Effector memory CD4-positive, alpha-beta T cell (primary cell): ENCODE results near the gene SH2B2.
"Not testable (repeated sequence)": the region's sequence is repeated elsewhere in the genome, so short reads cannot be mapped to it uniquely, and the experiment has no call there.

ENCODE experiments used
- DNase-seq, 3 donors: peaks; one replicate each; pipeline ENCODE4 v3.0.0-alpha.2; 2020
- H3K27ac ChIP-seq: 2 replicates; pipeline ENCODE4 v1.7.0; 2013; ENCODE audit warnings: mild to moderate bottlenecking, low read length, moderate library complexity; ENCODE audit not compliant: insufficient read depth, poor library complexity, severe bottlenecking
- H3K27me3 ChIP-seq: replicated peaks from 2 replicates; pipeline ENCODE4 v1.7.0; 2013; ENCODE audit warnings: mild to moderate bottlenecking, low read length; ENCODE audit not compliant: insufficient read depth, control insufficient read depth, poor library complexity, severe bottlenecking
- H3K36me3 ChIP-seq: 2 replicates; pipeline ENCODE4 v1.7.0; 2013; ENCODE audit warnings: mild to moderate bottlenecking, low read length, moderate library complexity; ENCODE audit not compliant: control insufficient read depth, insufficient read depth
- H3K4me1 ChIP-seq: 2 replicates; pipeline ENCODE4 v1.7.0; 2013; ENCODE audit warnings: low read length, mild to moderate bottlenecking; ENCODE audit not compliant: control insufficient read depth, insufficient read depth, poor library complexity, severe bottlenecking
- H3K4me3 ChIP-seq: 2 replicates; pipeline ENCODE4 v1.7.0; 2013; ENCODE audit warnings: low read length, low read depth, mild to moderate bottlenecking; ENCODE audit not compliant: insufficient read depth, poor library complexity, severe bottlenecking
- H3K9me3 ChIP-seq: 2 replicates; pipeline ENCODE4 v1.7.0; 2013; ENCODE audit warnings: mild to moderate bottlenecking, low read length, moderate library complexity; ENCODE audit not compliant: control insufficient read depth

SH2B2 gene

DNA sequence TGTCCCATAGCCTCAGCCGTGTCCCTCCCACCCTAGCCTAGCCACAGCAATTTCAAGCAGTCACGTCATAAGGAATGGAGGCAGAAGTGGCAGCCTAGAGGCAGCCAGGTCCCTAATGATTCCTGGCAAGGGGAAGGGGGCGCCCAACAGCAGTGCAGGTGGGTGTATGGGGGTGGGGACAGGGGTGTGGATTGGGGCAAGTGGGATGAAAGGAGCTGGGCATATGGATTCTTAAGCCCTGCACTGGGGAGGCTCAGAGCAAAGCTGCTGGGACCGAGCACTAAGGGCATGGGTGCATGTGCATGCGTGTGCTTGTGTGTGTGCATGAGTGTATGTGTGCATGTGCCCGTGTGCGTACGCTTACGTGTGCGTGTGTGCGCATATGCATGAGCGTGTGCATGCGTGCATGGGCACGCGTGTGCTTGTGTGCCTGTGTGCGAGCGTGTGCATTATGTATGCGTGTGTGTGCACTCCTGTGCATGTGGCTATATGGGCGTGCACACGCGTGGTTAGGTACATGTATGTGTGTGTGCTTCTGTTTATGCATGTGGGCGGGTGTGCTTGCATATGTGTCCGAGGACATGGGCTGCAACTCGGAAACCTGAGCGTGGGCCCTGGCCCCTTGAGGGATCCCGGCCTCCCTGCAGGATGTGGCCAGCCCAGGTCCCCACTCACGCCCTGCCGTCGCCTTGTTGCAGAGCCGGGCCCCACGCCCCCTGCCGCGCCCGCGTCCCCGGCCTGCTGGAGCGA lies 34.1 kb downstream of the SH2B2 start:
- no peak for DNase-seq
- Histone ChIP-seq H3K36me3 (no peaks in the 10 kb centered on the region), H3K27ac (no peak overlapping the region), H3K9me3 (no peaks in the 10 kb centered on the region), H3K4me3 (no peak overlapping the region), H3K4me1 (no peaks in the 10 kb centered on the region), H3K27me3 (no peaks in the 10 kb centered on the region)

DNA sequence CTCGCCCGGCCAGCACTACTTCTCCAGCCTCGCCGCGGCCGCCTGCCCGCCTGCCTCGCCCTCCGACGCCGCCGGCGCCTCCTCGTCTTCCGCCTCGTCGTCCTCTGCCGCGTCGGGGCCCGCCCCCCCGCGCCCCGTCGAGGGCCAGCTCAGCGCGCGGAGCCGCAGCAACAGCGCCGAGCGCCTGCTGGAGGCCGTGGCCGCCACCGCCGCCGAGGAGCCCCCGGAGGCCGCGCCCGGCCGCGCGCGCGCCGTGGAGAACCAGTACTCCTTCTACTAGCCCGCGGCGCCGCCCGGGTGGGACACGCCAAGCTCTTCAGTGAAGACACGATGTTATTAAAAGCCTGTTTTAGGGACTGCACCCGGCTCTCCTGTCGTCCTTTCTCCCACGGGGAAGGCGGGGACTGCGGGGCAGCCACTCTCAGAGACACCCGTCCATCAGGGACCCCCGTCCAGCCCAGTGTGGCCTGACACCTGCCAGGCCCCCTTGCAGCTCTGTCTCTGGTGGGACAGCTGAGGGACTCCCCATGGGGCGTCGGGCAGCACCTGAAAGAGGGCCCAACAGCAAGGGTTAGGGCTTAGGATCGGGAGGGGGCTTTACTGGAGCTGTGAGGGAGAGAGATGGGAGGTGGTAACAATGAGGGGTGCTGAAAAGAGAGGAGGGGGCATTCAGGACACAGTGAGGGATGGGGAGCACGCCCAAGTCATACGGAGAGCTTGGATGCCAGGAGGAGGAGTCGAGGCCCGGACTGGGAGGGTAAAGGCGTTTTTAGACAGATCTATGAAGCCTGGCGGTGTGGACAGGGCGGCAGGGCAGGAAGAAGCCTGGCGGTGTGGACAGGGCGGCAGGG lies 34.9 kb downstream of the SH2B2 start:
- no peak overlapping the region for H3K4me3 ChIP-seq
- no peaks in the 10 kb centered on the region for H3K36me3 ChIP-seq
- no peaks in the 10 kb centered on the region for H3K27me3 ChIP-seq
- H3K9me3 ChIP-seq = no peaks in the 10 kb centered on the region
- no peak for DNase-seq
- H3K27ac ChIP-seq = no peak overlapping the region
- no peaks in the 10 kb centered on the region for H3K4me1 ChIP-seq

DNA sequence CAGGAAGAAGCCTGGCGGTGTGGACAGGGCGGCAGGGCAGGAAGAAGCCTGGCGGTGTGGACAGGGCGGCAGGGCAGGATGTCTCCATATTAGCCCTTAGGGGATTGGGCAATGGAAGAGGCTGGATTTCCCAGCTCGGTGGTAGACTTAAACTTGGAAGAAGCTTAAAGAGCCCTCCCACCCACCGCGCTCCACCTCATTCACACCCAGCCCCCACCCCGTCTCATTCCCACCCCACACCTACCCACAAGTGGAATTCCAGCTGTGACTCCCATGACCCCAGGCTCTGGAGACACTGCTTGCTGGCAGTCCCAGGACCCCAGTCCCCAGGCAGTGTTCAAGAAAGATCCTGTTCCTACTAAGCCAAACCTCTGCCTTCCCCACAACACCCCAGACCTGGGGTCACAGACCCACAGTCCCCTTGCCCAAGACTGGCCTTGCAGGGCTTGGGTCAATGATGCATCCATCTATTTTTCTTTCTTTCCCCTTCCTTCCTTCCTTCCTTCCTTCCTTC lies 35.6 kb downstream of the SH2B2 start:
- no peak for DNase-seq
- H3K4me3 ChIP-seq = no peak overlapping the region
- H3K36me3 ChIP-seq = no peaks in the 10 kb centered on the region
- H3K9me3 ChIP-seq = no peaks in the 10 kb centered on the region
- H3K27ac ChIP-seq = no peak overlapping the region
- no peaks in the 10 kb centered on the region for H3K27me3 ChIP-seq
- no peaks in the 10 kb centered on the region for H3K4me1 ChIP-seq

DNA sequence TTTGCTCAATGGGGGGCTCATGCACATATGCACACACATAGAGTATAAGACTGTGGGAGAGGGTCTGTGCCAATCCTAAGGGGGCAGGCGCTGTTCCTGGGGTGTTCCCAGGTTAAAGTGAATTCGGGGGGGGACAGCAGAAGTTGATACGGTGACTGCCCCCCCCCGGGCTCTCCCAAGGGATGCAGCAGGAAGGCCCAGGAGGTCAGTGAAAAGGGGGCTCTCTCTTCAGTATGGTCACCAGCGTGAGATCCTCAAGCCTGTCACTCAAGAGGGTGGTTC lies 37.2 kb downstream of the SH2B2 start:
- H3K4me3 ChIP-seq = no peak overlapping the region
- no peaks in the 10 kb centered on the region for H3K36me3 ChIP-seq
- no peaks in the 10 kb centered on the region for H3K27me3 ChIP-seq
- DNase-seq = no peak
- no peak overlapping the region for H3K27ac ChIP-seq
- no peaks in the 10 kb centered on the region for H3K9me3 ChIP-seq
- H3K4me1 ChIP-seq = no peaks in the 10 kb centered on the region

- H3K27ac ChIP-seq, H3K4me1 ChIP-seq, H3K36me3 ChIP-seq, H3K4me3 ChIP-seq, H3K27me3 ChIP-seq, DNase-seq, H3K9me3 ChIP-seq: not testable (repeated sequence)
Observed at GRCh38 chr7:102325106-102325505, 38.4 kb downstream of the SH2B2 start.

GRCh38 chr7:102326157-102326889 lies 39.7 kb downstream of the SH2B2 start:
- no peaks in the 10 kb centered on the region for H3K9me3 ChIP-seq
- H3K36me3 ChIP-seq = no peaks in the 10 kb centered on the region
- no peaks in the 10 kb centered on the region for H3K4me1 ChIP-seq
- no peak for DNase-seq
- no peak overlapping the region for H3K27ac ChIP-seq
- H3K4me3 ChIP-seq = no peak overlapping the region
- no peaks in the 10 kb centered on the region for H3K27me3 ChIP-seq

DNA sequence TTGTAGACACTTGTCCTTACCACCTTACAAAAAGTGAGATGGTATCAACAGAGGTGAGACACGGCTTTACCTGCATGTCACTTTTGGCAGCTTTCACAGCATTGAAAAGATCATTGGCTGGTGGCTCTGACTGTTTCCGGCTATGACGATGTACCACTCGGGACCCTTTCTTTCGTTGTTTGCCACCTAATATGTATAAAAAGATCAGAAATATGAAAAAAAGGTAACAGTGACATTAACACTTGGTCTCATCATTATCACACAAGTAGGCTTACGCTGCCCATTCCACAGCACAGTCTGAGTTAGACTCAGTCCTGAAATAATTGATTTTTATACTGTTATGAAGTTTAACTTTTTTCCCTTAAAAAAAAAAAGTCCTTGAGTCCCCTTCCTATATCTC lies 40.5 kb downstream of the SH2B2 start:
- not testable (repeated sequence) for H3K27ac ChIP-seq, H3K36me3 ChIP-seq, H3K9me3 ChIP-seq, H3K4me3 ChIP-seq, DNase-seq, H3K4me1 ChIP-seq, H3K27me3 ChIP-seq

- H3K9me3 ChIP-seq, H3K27me3 ChIP-seq, H3K4me1 ChIP-seq, H3K36me3 ChIP-seq, H3K27ac ChIP-seq, DNase-seq, H3K4me3 ChIP-seq: not testable (repeated sequence)
Observed at GRCh38 chr7:102328863-102329262, 42.2 kb downstream of the SH2B2 start.

DNA sequence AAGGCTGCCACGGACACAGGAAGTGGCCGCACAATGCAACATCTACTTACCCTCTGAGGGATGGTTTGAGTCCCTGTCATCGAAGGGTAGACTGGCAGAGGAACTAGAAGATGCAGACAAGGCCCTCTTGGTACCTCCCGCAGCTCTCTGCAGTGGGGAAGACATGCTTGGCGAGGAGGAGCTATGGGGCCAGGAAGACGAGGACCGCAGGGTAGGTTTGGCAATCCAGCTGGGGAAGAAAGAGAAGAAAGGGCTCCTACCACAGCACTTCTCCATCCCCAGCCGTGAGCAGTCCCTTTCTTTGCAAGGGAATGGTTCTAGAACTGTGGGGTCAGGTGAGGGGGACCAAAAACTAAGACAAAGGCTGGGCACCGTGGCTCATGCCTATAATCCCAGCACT lies 42.7 kb downstream of the SH2B2 start:
- not testable (repeated sequence) for H3K27me3 ChIP-seq

More for the DNA sequence above, 42.7 kb downstream of the SH2B2 start:
- H3K4me3 ChIP-seq, DNase-seq, H3K36me3 ChIP-seq, H3K27ac ChIP-seq, H3K9me3 ChIP-seq, H3K4me1 ChIP-seq: not testable (repeated sequence)
